Measurements from ENCODE around the gene TMEM86B. TPM values are rescaled to one million over a fixed set of nuclear protein-coding genes. Genes with fewer than 3 reads are reported as not detected.

The TMEM86B gene
- total RNA-seq, 1 donor from 2014 or later, result 6.4 TPM

GRCh38 chr19:55178781-55179599 is 49.6 kb downstream of the TMEM86B start:
- no peak for DNase-seq (ENCODE audit: low spot score)

Other genes with a start within 250 kb of the TMEM86B start
- 1.2 TPM for gene GP6, start 190.5 kb downstream of the TMEM86B start, total RNA-seq
- 24.8 TPM for gene RDH13, start 165.6 kb downstream of the TMEM86B start, total RNA-seq
- gene EPS8L1, start 152.9 kb downstream of the TMEM86B start, total RNA-seq, result 64.6 TPM
- 183 TPM for gene PPP1R12C, start 111.1 kb downstream of the TMEM86B start, total RNA-seq
- gene TNNT1, start 79.6 kb downstream of the TMEM86B start, total RNA-seq, result 0.89 TPM
- not detected for gene TNNI3, start 71.0 kb downstream of the TMEM86B start, total RNA-seq
- 1.6 TPM for gene DNAAF3, start 62.1 kb downstream of the TMEM86B start, total RNA-seq
- gene SYT5, start 48.5 kb downstream of the TMEM86B start, total RNA-seq, result not detected
- gene PTPRH, start 19.3 kb downstream of the TMEM86B start, total RNA-seq, result 1.3 TPM
- gene PPP6R1, start 30.3 kb upstream of the TMEM86B start, total RNA-seq, result 65.1 TPM
- 31.2 TPM for gene HSPBP1, start 51.3 kb upstream of the TMEM86B start, total RNA-seq
- gene BRSK1, start 55.2 kb upstream of the TMEM86B start, total RNA-seq, result 10.6 TPM
- 1.9 TPM for gene TMEM150B, start 96.6 kb upstream of the TMEM86B start, total RNA-seq
- gene KMT5C, start 111.1 kb upstream of the TMEM86B start, total RNA-seq, result 12.0 TPM
- gene COX6B2, start 126.0 kb upstream of the TMEM86B start, total RNA-seq, result 3.7 TPM
- not detected for gene GARIN5B, start 134.5 kb upstream of the TMEM86B start, total RNA-seq
- not detected for gene IL11, start 141.7 kb upstream of the TMEM86B start, total RNA-seq
- not detected for gene TMEM190, start 148.1 kb upstream of the TMEM86B start, total RNA-seq
- gene TMEM238, start 155.5 kb upstream of the TMEM86B start, total RNA-seq, result 20.8 TPM
- 2,509 TPM for gene RPL28, start 157.2 kb upstream of the TMEM86B start, total RNA-seq
- gene UBE2S, start 179.0 kb upstream of the TMEM86B start, total RNA-seq, result 31.9 TPM
- not detected for gene SHISA7, start 214.5 kb upstream of the TMEM86B start, total RNA-seq
- 48.4 TPM for gene ISOC2, start 232.9 kb upstream of the TMEM86B start, total RNA-seq
- gene C19orf85, start 236.0 kb upstream of the TMEM86B start, total RNA-seq, result not detected
- 7.4 TPM for gene ZNF628, start 247.9 kb upstream of the TMEM86B start, total RNA-seq

All from ureter (tissue), 1 donor.